Measurements from ENCODE around the gene MFAP3L. TPM values are rescaled to one million over a fixed set of nuclear protein-coding genes. Genes with fewer than 3 reads are reported as not detected.

The MFAP3L gene
- total RNA-seq, 1 donor from 2014 or later: 7.4 TPM

GRCh38 chr4:170033999-170034398 lies 7.8 kb upstream of the MFAP3L start:
- H3K9me3 Mint-ChIP-seq: no peaks in the 10 kb centered on the region
- H3K27ac Mint-ChIP-seq: no peak overlapping the region
- H3K36me3 Mint-ChIP-seq: no peaks in the 10 kb centered on the region
- TF ChIP-seq, protein P1, sequence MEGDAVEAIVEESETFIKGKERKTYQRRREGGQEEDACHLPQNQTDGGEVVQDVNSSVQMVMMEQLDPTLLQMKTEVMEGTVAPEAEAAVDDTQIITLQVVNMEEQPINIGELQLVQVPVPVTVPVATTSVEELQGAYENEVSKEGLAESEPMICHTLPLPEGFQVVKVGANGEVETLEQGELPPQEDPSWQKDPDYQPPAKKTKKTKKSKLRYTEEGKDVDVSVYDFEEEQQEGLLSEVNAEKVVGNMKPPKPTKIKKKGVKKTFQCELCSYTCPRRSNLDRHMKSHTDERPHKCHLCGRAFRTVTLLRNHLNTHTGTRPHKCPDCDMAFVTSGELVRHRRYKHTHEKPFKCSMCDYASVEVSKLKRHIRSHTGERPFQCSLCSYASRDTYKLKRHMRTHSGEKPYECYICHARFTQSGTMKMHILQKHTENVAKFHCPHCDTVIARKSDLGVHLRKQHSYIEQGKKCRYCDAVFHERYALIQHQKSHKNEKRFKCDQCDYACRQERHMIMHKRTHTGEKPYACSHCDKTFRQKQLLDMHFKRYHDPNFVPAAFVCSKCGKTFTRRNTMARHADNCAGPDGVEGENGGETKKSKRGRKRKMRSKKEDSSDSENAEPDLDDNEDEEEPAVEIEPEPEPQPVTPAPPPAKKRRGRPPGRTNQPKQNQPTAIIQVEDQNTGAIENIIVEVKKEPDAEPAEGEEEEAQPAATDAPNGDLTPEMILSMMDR (conservative IDR thresholded peaks at IDR 0.05): no peak
- H3K4me3 Mint-ChIP-seq: no peak overlapping the region
- no peaks in the 10 kb centered on the region for H3K4me1 Mint-ChIP-seq (ENCODE audit: unreplicated experiment)
- no peak for DNase-seq (ENCODE audit: extremely low spot score, unreplicated experiment)
- peaks cover 11% of the 10 kb centered on the region for H3K27me3 Mint-ChIP-seq

DNA sequence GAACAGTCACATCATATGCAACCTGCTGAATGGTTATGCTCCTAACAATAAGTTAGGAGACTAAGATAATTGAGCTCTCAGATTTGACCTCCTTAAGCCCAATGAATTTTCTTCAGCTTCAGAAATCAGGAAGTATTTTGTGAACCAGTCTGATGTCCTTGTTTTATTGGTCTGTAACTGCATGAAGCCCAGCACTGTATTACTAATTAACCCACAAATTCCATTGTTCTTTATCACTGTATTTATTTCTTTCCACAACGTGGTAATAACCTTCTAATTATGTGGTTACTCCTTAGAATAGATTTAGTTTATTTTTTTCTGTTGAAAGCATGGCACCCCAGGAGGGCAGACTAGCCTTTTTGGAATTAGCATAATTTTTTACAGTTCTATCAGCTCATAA lies 3.9 kb upstream of the MFAP3L start:
- Mint-ChIP-seq H3K4me1 (ENCODE audit: unreplicated experiment) (no peaks in the 10 kb centered on the region), H3K9me3 (no peaks in the 10 kb centered on the region), H3K4me3 (no peak overlapping the region), H3K27me3 (peaks cover 35% of the 10 kb centered on the region), H3K36me3 (no peaks in the 10 kb centered on the region), H3K27ac (no peak overlapping the region)
- TF ChIP-seq, protein P1 (conservative IDR thresholded peaks at IDR 0.05): no peak
- DNase-seq (ENCODE audit: extremely low spot score, unreplicated experiment): no peak

GRCh38 chr4:170027181-170027829 lies 1.1 kb upstream of the MFAP3L start:
- Mint-ChIP-seq H3K4me1 (ENCODE audit: unreplicated experiment) (no peaks in the 10 kb centered on the region), H3K4me3 (peak overlapping the region; percentile 97), H3K9me3 (no peaks in the 10 kb centered on the region), H3K27me3 (peaks cover 51% of the 10 kb centered on the region), H3K36me3 (no peaks in the 10 kb centered on the region), H3K27ac (peak overlapping the region; percentile 96)
- DNase-seq (ENCODE audit: extremely low spot score, unreplicated experiment): peak; percentile 92
- TF ChIP-seq, protein P1 (conservative IDR thresholded peaks at IDR 0.05): no peak

DNA sequence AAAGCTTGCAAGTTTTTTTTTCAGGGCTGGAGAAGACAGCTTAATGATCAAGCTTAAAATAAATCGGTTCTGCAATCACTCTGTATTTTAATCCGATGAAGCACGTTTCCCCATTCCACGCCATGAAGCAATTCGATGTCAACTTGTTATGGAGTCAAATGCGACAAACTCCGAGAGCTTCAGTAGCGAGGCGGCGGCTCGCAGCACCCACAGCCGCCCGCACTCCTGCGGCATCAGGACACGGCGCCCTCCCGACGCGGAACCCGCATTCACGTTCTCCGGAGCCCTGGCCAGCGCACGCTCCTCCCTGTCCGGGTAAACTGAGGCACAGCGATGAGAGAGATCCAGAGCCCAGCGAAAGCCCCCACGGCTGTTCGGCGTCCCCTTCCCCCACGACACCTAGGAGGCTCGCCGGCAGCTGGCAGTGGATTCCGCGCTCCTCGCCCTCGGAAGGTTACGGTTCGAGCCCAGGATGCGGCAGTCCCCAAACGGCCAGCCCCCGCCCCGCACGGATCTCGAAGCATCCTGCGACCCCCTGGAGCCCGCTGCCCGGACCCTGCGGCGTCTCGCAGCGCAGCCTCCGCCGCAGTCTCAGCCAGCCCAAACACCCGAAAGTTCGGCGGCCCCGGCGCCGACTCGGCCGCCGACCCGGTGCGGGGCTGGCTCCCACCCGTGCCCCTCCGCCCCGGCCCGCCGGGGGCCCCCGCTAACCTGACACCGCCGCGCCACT lies 507 bp downstream of the MFAP3L start:
- Mint-ChIP-seq H3K9me3 (no peaks in the 10 kb centered on the region), H3K4me1 (ENCODE audit: unreplicated experiment) (no peaks in the 10 kb centered on the region), H3K27ac (peak overlapping the region; percentile 87), H3K4me3 (peak overlapping the region; percentile 92), H3K36me3 (no peaks in the 10 kb centered on the region), H3K27me3 (peaks cover 51% of the 10 kb centered on the region)
- DNase-seq (ENCODE audit: extremely low spot score, unreplicated experiment): no peak
- TF ChIP-seq, protein P1 (conservative IDR thresholded peaks at IDR 0.05): no peak

DNA sequence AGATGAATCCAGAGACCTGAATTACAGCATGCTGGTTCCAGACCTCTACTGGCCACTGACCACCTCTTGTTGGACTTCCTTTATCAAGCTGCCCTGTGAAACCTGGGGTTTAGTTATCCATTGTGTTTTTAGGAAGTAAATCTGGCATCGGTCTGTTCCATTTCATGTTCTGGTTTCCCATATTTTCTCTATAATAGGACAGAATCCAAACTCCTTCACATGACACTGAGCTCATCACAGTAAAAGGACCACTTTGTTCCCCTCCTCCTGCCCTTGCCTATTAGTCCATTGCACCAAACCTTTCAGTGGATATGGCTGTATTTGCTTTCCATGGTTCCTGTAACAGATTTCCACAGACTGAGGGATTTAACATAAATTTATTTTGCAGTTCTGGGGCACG lies 4.0 kb downstream of the MFAP3L start:
- H3K4me3 Mint-ChIP-seq: no peak overlapping the region
- TF ChIP-seq, protein P1 (conservative IDR thresholded peaks at IDR 0.05): no peak
- no peaks in the 10 kb centered on the region for H3K9me3 Mint-ChIP-seq
- H3K36me3 Mint-ChIP-seq: no peaks in the 10 kb centered on the region
- H3K4me1 Mint-ChIP-seq (ENCODE audit: unreplicated experiment): peaks cover under 1% of the 10 kb centered on the region
- DNase-seq (ENCODE audit: extremely low spot score, unreplicated experiment): no peak
- H3K27me3 Mint-ChIP-seq: peaks cover 30% of the 10 kb centered on the region
- no peak overlapping the region for H3K27ac Mint-ChIP-seq

Measured in type B pancreatic cell (in vitro differentiated cells).